ENCODE results near the gene DCTN5. TPM values are rescaled to one million over a fixed set of nuclear protein-coding genes. Genes with fewer than 3 reads are reported as not detected.

Gene DCTN5
- total and polyA plus RNA-seq, 2 donors (not counting 3 experiments of a cell fraction or from before 2014, with no cell fraction given): 51.6 to 80.8 TPM

DNA sequence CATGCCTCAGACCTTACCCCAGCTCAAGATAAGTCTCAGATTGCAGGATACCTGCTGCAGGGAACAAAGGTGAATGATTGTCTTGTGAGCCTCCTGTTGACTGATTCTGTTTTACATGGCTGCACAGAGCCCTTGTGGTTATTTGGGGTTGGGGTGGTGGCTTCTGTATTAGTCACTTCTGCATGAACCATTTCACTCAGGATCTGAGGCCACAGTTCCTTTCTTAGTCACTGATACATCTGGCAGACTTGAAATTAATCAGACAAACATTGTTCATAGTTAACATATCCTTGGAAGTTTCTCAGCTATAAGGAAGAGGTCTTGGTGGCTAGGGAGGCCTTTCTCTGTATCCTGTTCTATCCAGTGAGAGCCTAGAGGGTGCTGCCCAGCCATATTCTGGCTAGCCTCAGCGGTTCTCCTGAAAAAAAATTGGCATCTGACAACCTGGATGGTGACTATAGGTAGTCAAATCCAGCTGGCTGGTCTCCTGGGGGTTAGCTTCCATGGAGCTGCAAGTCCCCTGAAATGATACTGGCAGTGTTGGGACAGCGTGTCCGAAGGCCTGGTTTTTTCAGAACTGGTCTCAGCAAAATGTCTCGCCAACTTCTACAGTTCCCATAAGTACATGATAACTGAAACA, 29.0 kb downstream of the DCTN5 start:
- dilution Hi-C loops (cut with MboI; ENCODE audit: extremely low pct_ligation_motif_present, low sequenced_read_pairs) (no loop called here), intact Hi-C loops (cut with micrococcal nuclease) (no loop called here)
- Histone ChIP-seq H3K4me2 (ENCODE audit: insufficient read depth, low read length) (no peak overlapping the region), H3K79me2 (ENCODE audit: control insufficient read depth, insufficient read depth, low read length) (peaks cover 5% of the 10 kb centered on the region), H3K27me3 (ENCODE audit: control insufficient read depth in 2 of 2, insufficient read depth in 2 of 2, low read length in 2 of 2) (no peaks in the 10 kb centered on the region), H2AFZ (ENCODE audit: low read depth, low read length) (no peak overlapping the region), H3K9ac (replicated peaks; ENCODE audit: extremely low read depth, insufficient read depth, low read length) (no peak overlapping the region), H3K4me3 (replicated peaks in 1 of 3; ENCODE audit: insufficient read depth in 1 of 3, low read depth in 1 of 3, low read length in 3 of 3) (no peak overlapping the region), H3K36me3 (ENCODE audit: control insufficient read depth in 2 of 2, extremely low read depth in 1 of 2, insufficient read depth in 2 of 2, low read length in 2 of 2) (peaks cover 24 to 41% of the 10 kb centered on the region in 2 experiments), H3K27ac (ENCODE audit: insufficient read depth, low read depth, low read length) (peak overlapping the region; percentile 56), H4K20me1 (replicated peaks; ENCODE audit: control insufficient read depth, extremely low read depth, insufficient read depth, low read length) (no peaks in the 10 kb centered on the region), H3K4me1 (ENCODE audit: control insufficient read depth, extremely low read depth, insufficient read depth, low read length) (peaks cover 20% of the 10 kb centered on the region), H3K9me3 (replicated peaks; ENCODE audit: control insufficient read depth, insufficient read depth, low read length) (no peaks in the 10 kb centered on the region), H3K9me1 (replicated peaks; ENCODE audit: control insufficient read depth, extremely low read depth, insufficient read depth, low read length) (no peaks in the 10 kb centered on the region)
- DNase-seq (ENCODE audit: low read depth, low spot score) (peak; percentile 48), FAIRE-seq (peak; percentile 90)
- POLR2A ChIA-PET: no interaction called here
- TF ChIP-seq GATA2 (IDR thresholded peaks at IDR 0.05; ENCODE audit: insufficient read depth, insufficient read length, low read depth, low read length) (peak; percentile 40), POLR2AphosphoS5 (IDR thresholded peaks at IDR 0.05; ENCODE audit: insufficient read depth, low read depth, low read length) (no peak), POLR2A (IDR thresholded peaks at IDR 0.05; ENCODE audit: low read depth, low read length) (no peak), JUN (IDR thresholded peaks at IDR 0.05; ENCODE audit: borderline replicate concordance, insufficient read depth, insufficient read length, low read depth) (peak; percentile 11), MYC (IDR thresholded peaks at IDR 0.05; ENCODE audit: low read depth, low read length) (no peak), EZH2 (IDR thresholded peaks at IDR 0.05; ENCODE audit: borderline replicate concordance, low read depth, low read length, severe bottlenecking) (no peak), FOS (IDR thresholded peaks at IDR 0.05; ENCODE audit: borderline replicate concordance, insufficient read depth, low read length) (peak; percentile 87)
- TF ChIP-seq, protein P1, sequence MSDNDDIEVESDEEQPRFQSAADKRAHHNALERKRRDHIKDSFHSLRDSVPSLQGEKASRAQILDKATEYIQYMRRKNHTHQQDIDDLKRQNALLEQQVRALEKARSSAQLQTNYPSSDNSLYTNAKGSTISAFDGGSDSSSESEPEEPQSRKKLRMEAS (IDR thresholded peaks at IDR 0.05; ENCODE audit: insufficient read depth, insufficient read length): no peak
- TF ChIP-seq, protein P2, sequence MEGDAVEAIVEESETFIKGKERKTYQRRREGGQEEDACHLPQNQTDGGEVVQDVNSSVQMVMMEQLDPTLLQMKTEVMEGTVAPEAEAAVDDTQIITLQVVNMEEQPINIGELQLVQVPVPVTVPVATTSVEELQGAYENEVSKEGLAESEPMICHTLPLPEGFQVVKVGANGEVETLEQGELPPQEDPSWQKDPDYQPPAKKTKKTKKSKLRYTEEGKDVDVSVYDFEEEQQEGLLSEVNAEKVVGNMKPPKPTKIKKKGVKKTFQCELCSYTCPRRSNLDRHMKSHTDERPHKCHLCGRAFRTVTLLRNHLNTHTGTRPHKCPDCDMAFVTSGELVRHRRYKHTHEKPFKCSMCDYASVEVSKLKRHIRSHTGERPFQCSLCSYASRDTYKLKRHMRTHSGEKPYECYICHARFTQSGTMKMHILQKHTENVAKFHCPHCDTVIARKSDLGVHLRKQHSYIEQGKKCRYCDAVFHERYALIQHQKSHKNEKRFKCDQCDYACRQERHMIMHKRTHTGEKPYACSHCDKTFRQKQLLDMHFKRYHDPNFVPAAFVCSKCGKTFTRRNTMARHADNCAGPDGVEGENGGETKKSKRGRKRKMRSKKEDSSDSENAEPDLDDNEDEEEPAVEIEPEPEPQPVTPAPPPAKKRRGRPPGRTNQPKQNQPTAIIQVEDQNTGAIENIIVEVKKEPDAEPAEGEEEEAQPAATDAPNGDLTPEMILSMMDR (IDR thresholded peaks at IDR 0.05; ENCODE audit: extremely low read depth in 1 of 2, insufficient read depth in 1 of 2, low read depth in 1 of 2, low read length in 2 of 2): no peak
- BruUV-seq (replicated peaks): no TSS peak
- CTCF ChIA-PET: interaction anchor here (0.6 to 2.7 kb wide), 3 partner anchors 8 to 340 kb away, joined by 3 to 11 read pairs (median 6); partner anchors contain the start of gene PLK1
